Motor neuron (in vitro differentiated cells): ENCODE measurements around the gene PGAP3. TPM values are rescaled to one million over a fixed set of nuclear protein-coding genes. Genes with fewer than 3 reads are reported as not detected.
"Not testable (repeated sequence)": the region's sequence is repeated elsewhere in the genome, so short reads cannot be mapped to it uniquely, and the experiment has no call there.

Source experiments
- ATAC-seq, 8 experiments: fragments of 200-7000 bp; cut with Tn5 transposase; replicated peaks in 6 of 8; 2 replicates each; pipeline ENCODE4 v1.8.0; 2021; ENCODE audit warnings: mild to moderate bottlenecking in 8 of 8, moderate library complexity in 8 of 8
- H3K27ac ChIP-seq, 2 donors: fragments of 250-450 bp; sonication (Bioruptor Pico); 2 replicates each; pipeline ENCODE4 v1.9.0; 2021; ENCODE audit warnings: antibody characterized with exemption in 2 of 2, mild to moderate bottlenecking in 2 of 2, moderate library complexity in 1 of 2
- H3K4me1 ChIP-seq, 2 donors: fragments of 250-450 bp; sonication (Bioruptor Pico); replicated peaks in 1 of 2; 2 replicates each; pipeline ENCODE4 v1.6.1; 2021; ENCODE audit warnings: antibody characterized with exemption in 2 of 2, mild to moderate bottlenecking in 2 of 2, moderate library complexity in 1 of 2
- H3K4me3 ChIP-seq, 5 donors: fragments of 250-450 bp; sonication (Bioruptor Pico); 2 replicates each; pipeline ENCODE4 v1.9.0; 2021; ENCODE audit warnings: antibody characterized with exemption in 5 of 5, mild to moderate bottlenecking in 5 of 5, moderate library complexity in 4 of 5
- WGBS, 10 experiments: fragments of 450-650 bp; shearing (Covaris generic); methylation state at CpG; one replicate each; pipeline ENCODE4 v1.0.0; 2022; 5-methylcytosine and 5-hydroxymethylcytosine counted together
- in situ Hi-C, 9 experiments: fragments of 400-800 bp; cut with MboI; loops; one replicate each; pipeline ENCODE4 v1.15.0; 2021; ENCODE audit warnings: low sequenced_read_pairs in 9 of 9, low pct_unique_long_range_greater_than_20kb in 2 of 9; ENCODE audit not compliant: unreplicated experiment in 9 of 9
- total RNA-seq, 8 experiments: library from RNA; unstranded; fragments of 300-600 nt; gene quantifications; 2 replicates each; pipeline versions ENCODE4 v1.2.3 to v1.2.4, GENCODE V29; 2022

The PGAP3 gene
- total RNA-seq, 8 experiments from 2014 or later, result 4.6 to 16.6 (median 8.1) TPM

- WGBS, 10 experiments, result 90 to 100% (median 100%) methylated on average over 1 to 3 of the region's 34 CpGs; no CpG with 5 or more reads in 4 of the 10 experiments
- no peaks in the 10 kb centered on the region for H3K4me1 ChIP-seq
- peak in 5 of 8 experiments; percentile 10 to 63 (median 37) for ATAC-seq
- in situ Hi-C loops, result no loop called here
- H3K4me3 ChIP-seq, result no peak overlapping the region
- no peak overlapping the region for H3K27ac ChIP-seq
Measured at GRCh38 chr17:39722965-39723848, 35.4 kb upstream of the PGAP3 start.

- Histone ChIP-seq H3K4me3 (no peak overlapping the region), H3K27ac (no peak overlapping the region), H3K4me1 (no peaks in the 10 kb centered on the region)
- WGBS, 10 experiments, result 83 to 100% (median 100%) methylated on average over 1 to 3 of the region's 6 CpGs; no CpG with 5 or more reads in 5 of the 10 experiments
- no peak for ATAC-seq
- in situ Hi-C loops, result no loop called here
Measured at GRCh38 chr17:39722104-39722503, 34.2 kb upstream of the PGAP3 start.

GRCh38 chr17:39719563-39720355 lies 31.9 kb upstream of the PGAP3 start:
- H3K4me1 ChIP-seq, result no peaks in the 10 kb centered on the region
- ATAC-seq, result peak in 2 of 8 experiments; percentile 20 to 30
- H3K27ac ChIP-seq, result no peak overlapping the region
- no peak overlapping the region for H3K4me3 ChIP-seq
- 80 to 100% (median 83%) methylated on average over 1 to 3 of the region's 7 CpGs; no CpG with 5 or more reads in 3 of the 10 experiments for WGBS, 10 experiments
- in situ Hi-C loops, result no loop called here

DNA sequence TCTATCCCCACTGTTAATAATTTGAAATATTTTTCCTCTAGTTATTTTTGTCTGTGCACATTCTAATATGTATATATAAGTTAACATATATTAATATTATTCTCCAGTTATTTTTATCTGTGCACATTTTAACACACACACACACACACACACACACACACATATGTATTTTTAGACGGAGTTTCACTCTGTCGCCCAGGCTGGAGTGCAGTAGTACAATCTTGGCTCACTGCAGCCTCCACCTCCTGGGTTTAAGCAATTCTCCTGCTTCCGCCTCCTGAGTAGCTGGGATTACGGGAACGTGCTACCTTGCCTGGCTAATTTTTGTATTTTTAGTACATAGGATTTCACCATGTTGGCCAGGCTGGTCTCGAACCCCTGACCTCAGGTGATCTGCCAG lies 29.8 kb upstream of the PGAP3 start:
- H3K4me1 ChIP-seq, result no peaks in the 10 kb centered on the region
- ATAC-seq, result no peak
- H3K4me3 ChIP-seq, result no peak overlapping the region
- H3K27ac ChIP-seq, result no peak overlapping the region
- in situ Hi-C loops, result no loop called here
- WGBS, 10 experiments, result 80 to 100% (median 93%) methylated on average over 1 to 6 of the region's 6 CpGs; no CpG with 5 or more reads in 4 of the 10 experiments

DNA sequence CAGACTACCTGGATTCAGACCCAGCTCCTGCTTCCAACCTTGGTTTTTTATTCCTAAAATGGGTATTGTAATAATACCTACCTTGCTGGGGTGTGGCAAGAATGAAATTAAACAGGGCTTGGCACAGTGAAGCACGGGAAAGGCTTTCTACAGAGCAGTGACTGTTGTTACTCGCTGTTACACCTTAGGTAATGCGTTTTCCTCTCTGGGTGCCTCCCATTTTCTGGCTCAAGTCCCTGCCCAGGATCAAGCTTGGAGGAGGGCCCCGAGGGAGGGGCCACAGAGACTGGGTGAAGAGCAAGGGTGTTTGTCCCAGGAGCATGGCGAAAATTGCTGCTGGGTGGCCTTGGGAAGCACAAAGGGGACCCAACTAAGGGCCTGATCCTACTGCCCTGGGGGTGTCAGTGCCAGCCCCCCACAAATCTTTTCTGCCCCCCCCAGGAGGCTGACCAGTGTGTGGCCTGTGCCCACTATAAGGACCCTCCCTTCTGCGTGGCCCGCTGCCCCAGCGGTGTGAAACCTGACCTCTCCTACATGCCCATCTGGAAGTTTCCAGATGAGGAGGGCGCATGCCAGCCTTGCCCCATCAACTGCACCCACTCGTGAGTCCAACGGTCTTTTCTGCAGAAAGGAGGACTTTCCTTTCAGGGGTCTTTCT lies 29.2 kb upstream of the PGAP3 start:
- WGBS, 10 experiments, result 25 to 100% (median 84%) methylated on average over 1 to 5 of the region's 11 CpGs; no CpG with 5 or more reads in 3 of the 10 experiments
- Histone ChIP-seq H3K4me3 (no peak overlapping the region), H3K4me1 (no peaks in the 10 kb centered on the region), H3K27ac (no peak overlapping the region)
- in situ Hi-C loops, result no loop called here
- ATAC-seq, result peak in 1 of 8 experiments; percentile 48

GRCh38 chr17:39716073-39716818 lies 28.4 kb upstream of the PGAP3 start:
- Histone ChIP-seq H3K4me3 (no peak overlapping the region), H3K4me1 (no peaks in the 10 kb centered on the region), H3K27ac (no peak overlapping the region)
- 100% methylated on average over 1 to 4 of the region's 15 CpGs; no CpG with 5 or more reads in 8 of the 10 experiments for WGBS, 10 experiments
- in situ Hi-C loops, result no loop called here
- ATAC-seq, result no peak

- peak in 1 of 8 experiments; percentile 12 for ATAC-seq
- 70 to 100% (median 90%) methylated on average over 1 to 6 of the region's 18 CpGs; no CpG with 5 or more reads in 4 of the 10 experiments for WGBS, 10 experiments
- in situ Hi-C loops, result no loop called here
- Histone ChIP-seq H3K4me1 (no peaks in the 10 kb centered on the region), H3K27ac (no peak overlapping the region), H3K4me3 (no peak overlapping the region)
Measured at GRCh38 chr17:39715375-39716072, 27.7 kb upstream of the PGAP3 start.

DNA sequence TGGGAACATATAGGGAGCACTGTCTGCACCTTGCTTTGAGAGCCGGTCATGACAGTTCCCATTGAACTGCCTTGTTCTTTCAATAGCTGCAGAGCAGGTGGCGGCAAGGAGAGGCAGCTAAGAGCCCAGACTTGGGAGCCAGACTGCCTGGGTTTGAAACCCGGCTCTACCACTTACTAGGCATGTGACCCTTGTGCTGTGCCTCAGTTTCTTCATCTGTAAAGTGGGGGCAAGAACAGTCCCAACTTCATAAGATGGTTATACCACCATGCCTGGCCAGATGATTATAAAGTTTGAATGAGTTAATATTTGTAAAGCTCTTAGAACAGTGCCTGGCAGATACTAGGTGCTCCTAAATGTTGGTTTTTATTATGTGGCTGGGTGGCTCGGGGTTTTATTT lies 26.4 kb upstream of the PGAP3 start:
- no peak overlapping the region for H3K27ac ChIP-seq
- in situ Hi-C loops, result no loop called here
- 81 to 100% (median 100%) methylated on average over 1 to 3 of the region's 4 CpGs; no CpG with 5 or more reads in 3 of the 10 experiments for WGBS, 10 experiments
- no peak overlapping the region for H3K4me3 ChIP-seq
- H3K4me1 ChIP-seq, result no peaks in the 10 kb centered on the region
- no peak for ATAC-seq

DNA sequence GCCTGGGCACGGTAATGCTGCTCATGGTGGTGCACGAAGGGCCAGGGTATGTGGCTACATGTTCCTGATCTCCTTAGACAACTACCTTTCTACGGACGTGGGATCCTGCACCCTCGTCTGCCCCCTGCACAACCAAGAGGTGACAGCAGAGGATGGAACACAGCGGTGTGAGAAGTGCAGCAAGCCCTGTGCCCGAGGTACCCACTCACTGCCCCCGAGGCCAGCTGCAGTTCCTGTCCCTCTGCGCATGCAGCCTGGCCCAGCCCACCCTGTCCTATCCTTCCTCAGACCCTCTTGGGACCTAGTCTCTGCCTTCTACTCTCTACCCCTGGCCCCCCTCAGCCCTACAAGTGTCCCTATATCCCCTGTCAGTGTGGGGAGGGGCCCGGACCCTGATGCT lies 24.0 kb upstream of the PGAP3 start:
- 80 to 100% (median 96%) methylated on average over 1 to 5 of the region's 10 CpGs; no CpG with 5 or more reads in 5 of the 10 experiments for WGBS, 10 experiments
- no peak for ATAC-seq

GRCh38 chr17:39711071-39711470 lies 23.2 kb upstream of the PGAP3 start:
- in situ Hi-C loops, ATAC-seq, H3K4me3 ChIP-seq, H3K4me1 ChIP-seq, H3K27ac ChIP-seq: not testable (repeated sequence)
- WGBS, 10 experiments, result 71 to 100% (median 88%) methylated on average over 1 to 10 of the region's 11 CpGs; no CpG with 5 or more reads in 2 of the 10 experiments

More for the DNA sequence above, 24.0 kb upstream of the PGAP3 start:
- Histone ChIP-seq H3K27ac (no peak overlapping the region), H3K4me1 (no peaks in the 10 kb centered on the region), H3K4me3 (no peak overlapping the region)
- in situ Hi-C loops, result no loop called here

DNA sequence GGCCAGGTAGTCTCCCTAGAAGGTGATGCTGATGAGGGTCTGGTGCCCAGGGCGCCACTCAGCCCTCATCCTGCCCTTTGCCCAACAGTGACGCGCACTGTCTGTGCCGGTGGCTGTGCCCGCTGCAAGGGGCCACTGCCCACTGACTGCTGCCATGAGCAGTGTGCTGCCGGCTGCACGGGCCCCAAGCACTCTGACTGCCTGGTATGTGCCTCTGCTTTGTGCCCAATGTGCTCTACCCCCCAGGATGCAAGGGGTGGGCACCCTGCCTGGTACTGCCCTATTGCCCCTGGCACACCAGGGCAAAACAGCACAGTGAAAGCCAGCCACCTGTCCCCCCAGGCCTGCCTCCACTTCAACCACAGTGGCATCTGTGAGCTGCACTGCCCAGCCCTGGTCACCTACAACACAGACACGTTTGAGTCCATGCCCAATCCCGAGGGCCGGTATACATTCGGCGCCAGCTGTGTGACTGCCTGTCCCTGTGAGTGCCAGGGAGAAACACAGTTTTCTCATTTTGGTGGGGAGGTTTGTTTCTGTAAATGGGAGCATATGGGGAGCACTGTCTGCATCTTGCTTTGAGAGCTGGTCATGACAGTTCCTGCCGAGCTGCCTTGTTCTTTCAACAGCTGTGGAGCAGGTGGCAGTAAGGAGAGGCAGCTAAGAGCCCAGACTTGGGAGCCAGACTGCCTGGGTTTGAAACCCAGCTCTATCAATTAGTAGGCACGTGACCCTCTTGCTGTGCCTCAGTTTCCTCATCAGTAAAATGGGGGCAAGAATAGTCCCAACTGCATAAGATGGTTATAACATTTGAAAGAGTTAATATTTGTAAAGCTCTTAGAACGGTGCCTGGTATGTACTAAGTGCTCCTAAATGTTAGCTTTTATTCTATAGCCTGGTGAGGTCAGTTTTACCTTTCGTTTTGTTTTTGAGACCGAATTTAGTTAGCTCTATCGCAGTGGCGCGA lies 22.4 kb upstream of the PGAP3 start:
- in situ Hi-C loops, result no loop called here
- H3K4me3 ChIP-seq, result no peak overlapping the region
- H3K4me1 ChIP-seq, result no peaks in the 10 kb centered on the region
- no peak overlapping the region for H3K27ac ChIP-seq
- WGBS, 10 experiments, result 38 to 100% (median 93%) methylated on average over 1 to 13 of the region's 20 CpGs; no CpG with 5 or more reads in 1 of the 10 experiments
- ATAC-seq, result no peak
